ENCODE measurements around the gene ATP6V0D1. TPM values are rescaled to one million over a fixed set of nuclear protein-coding genes. Genes with fewer than 3 reads are reported as not detected.

The ATP6V0D1 gene
- total RNA-seq, 2 experiments from 2014 or later = 41.8 to 48.8 TPM

- Mint-ChIP-seq H3K36me3 (peaks cover 9% of the 10 kb centered on the region), H3K9me3 (no peaks in the 10 kb centered on the region), H3K4me3 (no peak overlapping the region), H3K27ac (no peak overlapping the region), H3K27me3 (no peaks in the 10 kb centered on the region), H3K4me1 (peaks cover 2% of the 10 kb centered on the region)
- ATAC-seq (ENCODE audit: low read depth) = no peak
- POLR2A ChIA-PET = no interaction called here
- no peak for DNase-seq
These were observed 37.7 kb downstream of the ATP6V0D1 start for GRCh38 chr16:67443265-67443664.

GRCh38 chr16:67442581-67443255 lies 38.2 kb downstream of the ATP6V0D1 start:
- Mint-ChIP-seq H3K27ac (no peak overlapping the region), H3K36me3 (peaks cover 10% of the 10 kb centered on the region)

GRCh38 chr16:67441907-67442306 lies 39.0 kb downstream of the ATP6V0D1 start:
- H3K4me1 Mint-ChIP-seq = peaks cover 2% of the 10 kb centered on the region
- H3K36me3 Mint-ChIP-seq = peaks cover 12% of the 10 kb centered on the region
- POLR2A ChIA-PET = no interaction called here

More at GRCh38 chr16:67442581-67443255, 38.2 kb downstream of the ATP6V0D1 start:
- POLR2A ChIA-PET = no interaction called here
- Mint-ChIP-seq H3K4me1 (peaks cover 2% of the 10 kb centered on the region), H3K9me3 (no peaks in the 10 kb centered on the region), H3K4me3 (no peak overlapping the region), H3K27me3 (no peaks in the 10 kb centered on the region)
- no peak for DNase-seq
- no peak for ATAC-seq (ENCODE audit: low read depth)

GRCh38 chr16:67441271-67441753 lies 39.6 kb downstream of the ATP6V0D1 start:
- Mint-ChIP-seq H3K4me1 (peaks cover 2% of the 10 kb centered on the region), H3K27me3 (no peaks in the 10 kb centered on the region), H3K9me3 (no peaks in the 10 kb centered on the region), H3K27ac (no peak overlapping the region), H3K4me3 (no peak overlapping the region), H3K36me3 (peaks cover 9% of the 10 kb centered on the region)
- ATAC-seq (ENCODE audit: low read depth) = no peak
- no peak for DNase-seq
- POLR2A ChIA-PET = no interaction called here

More at GRCh38 chr16:67441907-67442306, 39.0 kb downstream of the ATP6V0D1 start:
- Mint-ChIP-seq H3K4me3 (no peak overlapping the region), H3K9me3 (no peaks in the 10 kb centered on the region), H3K27me3 (no peaks in the 10 kb centered on the region), H3K27ac (no peak overlapping the region)
- no peak for ATAC-seq (ENCODE audit: low read depth)
- DNase-seq = no peak

GRCh38 chr16:67438824-67439393 lies 42.0 kb downstream of the ATP6V0D1 start:
- Mint-ChIP-seq H3K4me1 (peaks cover 2% of the 10 kb centered on the region), H3K4me3 (no peak overlapping the region), H3K27me3 (no peaks in the 10 kb centered on the region), H3K9me3 (no peaks in the 10 kb centered on the region), H3K27ac (no peak overlapping the region), H3K36me3 (peaks cover 9% of the 10 kb centered on the region)
- POLR2A ChIA-PET = no interaction called here
- DNase-seq (no peak), ATAC-seq (ENCODE audit: low read depth) (no peak)

- Mint-ChIP-seq H3K4me3 (no peak overlapping the region), H3K27me3 (peaks cover 3% of the 10 kb centered on the region), H3K4me1 (peaks cover 2% of the 10 kb centered on the region), H3K27ac (no peak overlapping the region), H3K36me3 (peaks cover 9% of the 10 kb centered on the region), H3K9me3 (no peaks in the 10 kb centered on the region)
- POLR2A ChIA-PET = no interaction called here
- no peak for DNase-seq
- ATAC-seq (ENCODE audit: low read depth) = no peak
These were observed 42.7 kb downstream of the ATP6V0D1 start for GRCh38 chr16:67438098-67438791.

GRCh38 chr16:67437513-67437912 lies 43.4 kb downstream of the ATP6V0D1 start:
- ATAC-seq (ENCODE audit: low read depth) (no peak), DNase-seq (no peak)
- no peak overlapping the region for H3K4me3 Mint-ChIP-seq
- no peaks in the 10 kb centered on the region for H3K9me3 Mint-ChIP-seq
- H3K36me3 Mint-ChIP-seq = peaks cover 9% of the 10 kb centered on the region
- POLR2A ChIA-PET = no interaction called here
- peaks cover 5% of the 10 kb centered on the region for H3K27me3 Mint-ChIP-seq
- no peak overlapping the region for H3K27ac Mint-ChIP-seq
- H3K4me1 Mint-ChIP-seq = peaks cover 3% of the 10 kb centered on the region

GRCh38 chr16:67436640-67437193 lies 44.2 kb downstream of the ATP6V0D1 start:
- Mint-ChIP-seq H3K27ac (peak overlapping the region; percentile 42), H3K36me3 (peaks cover 9% of the 10 kb centered on the region), H3K9me3 (no peaks in the 10 kb centered on the region), H3K27me3 (peaks cover 11% of the 10 kb centered on the region), H3K4me1 (peaks cover 4% of the 10 kb centered on the region), H3K4me3 (no peak overlapping the region)
- POLR2A ChIA-PET = no interaction called here
- ATAC-seq (ENCODE audit: low read depth) (no peak), DNase-seq (no peak)

- H3K4me1 Mint-ChIP-seq = peaks cover 4% of the 10 kb centered on the region
- ATAC-seq (ENCODE audit: low read depth) (no peak), DNase-seq (no peak)
- H3K27ac Mint-ChIP-seq = no peak overlapping the region
- peaks cover 14% of the 10 kb centered on the region for H3K27me3 Mint-ChIP-seq
- POLR2A ChIA-PET = no interaction called here
- no peaks in the 10 kb centered on the region for H3K9me3 Mint-ChIP-seq
- H3K4me3 Mint-ChIP-seq = no peak overlapping the region
- H3K36me3 Mint-ChIP-seq = peaks cover 9% of the 10 kb centered on the region
These were observed 45.2 kb downstream of the ATP6V0D1 start for GRCh38 chr16:67435758-67436164.

- DNase-seq (no peak), ATAC-seq (ENCODE audit: low read depth) (no peak)
- POLR2A ChIA-PET = no interaction called here
- peaks cover 4% of the 10 kb centered on the region for H3K36me3 Mint-ChIP-seq
- no peak overlapping the region for H3K27ac Mint-ChIP-seq
- no peak overlapping the region for H3K4me3 Mint-ChIP-seq
- peaks cover 7% of the 10 kb centered on the region for H3K4me1 Mint-ChIP-seq
- H3K9me3 Mint-ChIP-seq = no peaks in the 10 kb centered on the region
- peaks cover 33% of the 10 kb centered on the region for H3K27me3 Mint-ChIP-seq
These were observed 47.7 kb downstream of the ATP6V0D1 start for GRCh38 chr16:67433131-67433719.

- no peaks in the 10 kb centered on the region for H3K9me3 Mint-ChIP-seq
- peaks cover 7% of the 10 kb centered on the region for H3K4me1 Mint-ChIP-seq
- peaks cover 33% of the 10 kb centered on the region for H3K27me3 Mint-ChIP-seq
- peaks cover 3% of the 10 kb centered on the region for H3K36me3 Mint-ChIP-seq
- POLR2A ChIA-PET = no interaction called here
- H3K4me3 Mint-ChIP-seq = peak overlapping the region; percentile 39
- DNase-seq (no peak), ATAC-seq (ENCODE audit: low read depth) (no peak)
- H3K27ac Mint-ChIP-seq = no peak overlapping the region
These were observed 48.5 kb downstream of the ATP6V0D1 start for GRCh38 chr16:67432506-67432890.

GRCh38 chr16:67431775-67432505 lies 49.0 kb downstream of the ATP6V0D1 start:
- peaks cover under 1% of the 10 kb centered on the region for H3K36me3 Mint-ChIP-seq
- DNase-seq (no peak), ATAC-seq (ENCODE audit: low read depth) (no peak)
- no peak overlapping the region for H3K27ac Mint-ChIP-seq
- POLR2A ChIA-PET = no interaction called here
- peaks cover 33% of the 10 kb centered on the region for H3K27me3 Mint-ChIP-seq
- peaks cover 7% of the 10 kb centered on the region for H3K4me1 Mint-ChIP-seq
- no peaks in the 10 kb centered on the region for H3K9me3 Mint-ChIP-seq
- peak overlapping the region; percentile 49 for H3K4me3 Mint-ChIP-seq
